Smooth muscle cell (in vitro differentiated cells): ENCODE data around the gene PRR33. TPM values are rescaled to one million over a fixed set of nuclear protein-coding genes. Genes with fewer than 3 reads are reported as not detected.

ENCODE experiments used
- DNase-seq: peaks from one replicate; lab custom pipeline; 2025; ENCODE audit not compliant: unreplicated experiment; lab: John Stamatoyannopoulos, UW
- H2AFZ ChIP-seq: fragments of 200-600 bp; sonication (generic); 2 replicates; pipeline ENCODE4 v1.6.0; 2016; ENCODE audit warnings: antibody characterized with exemption, low read depth, mild to moderate bottlenecking
- H3F3A ChIP-seq: fragments of 200-600 bp; sonication (generic); 2 replicates; pipeline ENCODE4 v1.6.0; 2017; ENCODE audit warnings: antibody characterized with exemption, low read depth
- H3K27ac ChIP-seq: fragments of 200-600 bp; sonication (generic); 2 replicates; pipeline ENCODE4 v1.5.1; 2016; ENCODE audit warnings: low read depth, mild to moderate bottlenecking
- H3K27me3 ChIP-seq: fragments of 200-600 bp; sonication (generic); 2 replicates; pipeline ENCODE4 v1.6.1; 2016; ENCODE audit warnings: low read depth, mild to moderate bottlenecking
- H3K36me3 ChIP-seq: fragments of 200-600 bp; sonication (generic); 2 replicates; pipeline ENCODE4 v1.5.1; 2016; ENCODE audit warnings: low read depth
- H3K4me1 ChIP-seq: fragments of 200-600 bp; sonication (generic); 2 replicates; pipeline ENCODE4 v1.5.1; 2016; ENCODE audit warnings: low read depth
- H3K4me2 ChIP-seq: fragments of 200-600 bp; sonication (generic); 2 replicates; pipeline ENCODE4 v1.6.0; 2016; ENCODE audit warnings: mild to moderate bottlenecking
- H3K4me3 ChIP-seq: fragments of 200-600 bp; sonication (generic); 2 replicates; pipeline ENCODE4 v1.5.1; 2016; ENCODE audit warnings: mild to moderate bottlenecking
- H3K79me2 ChIP-seq: fragments of 200-600 bp; sonication (generic); 2 replicates; pipeline ENCODE4 v1.6.0; 2016; ENCODE audit warnings: low read depth, mild to moderate bottlenecking
- H3K9ac ChIP-seq: fragments of 200-600 bp; sonication (generic); 2 replicates; pipeline ENCODE4 v1.6.0; 2016; ENCODE audit warnings: low read depth
- H3K9me3 ChIP-seq: fragments of 200-600 bp; sonication (generic); replicated peaks from 2 replicates; pipeline ENCODE4 v1.5.1; 2016; ENCODE audit warnings: low read depth
- H4K20me1 ChIP-seq: fragments of 200-600 bp; sonication (generic); 2 replicates; pipeline ENCODE4 v1.6.0; 2016; ENCODE audit warnings: low read depth
- WGBS: methylation state at CpG from one replicate; pipeline ENCODE4 v1.1.7; 2016; ENCODE audit warnings: low lambda C conversion rate; 5-methylcytosine and 5-hydroxymethylcytosine counted together
- microRNA-seq: library from miRNA; unstranded; fragments of <30 nt; microRNA quantifications from one replicate; pipeline ENCODE4, GENCODE V29; 2016; ENCODE audit warnings: borderline number of aligned reads
- polyA plus RNA-seq: library from polyadenylated mRNA; unstranded; fragments of >200 nt; fragmentation: Nextera tagmentation; extraction: Ambion mirVana; gene quantifications from 2 replicates; pipeline ENCODE4 v1.2.1, GENCODE V29; 2016
- small RNA-seq: library from RNA; depleted of rRNA; stranded (forward); fragments of <200 nt; gene quantifications from one replicate; pipeline ENCODE3, GENCODE V24; 2014
- total RNA-seq: library from RNA; depleted of rRNA; stranded (reverse); fragments of >200 nt; gene quantifications from 2 replicates; pipeline ENCODE4 v1.2.3, GENCODE V29; 2014
- TF ChIP-seq, protein P1 (sequence below): fragments of 200-600 bp; sonication (generic); IDR thresholded peaks from 2 replicates; pipeline ENCODE4 v1.5.1; 2017; ENCODE audit warnings: borderline replicate concordance, mild to moderate bottlenecking, antibody characterized with exemption; ENCODE audit not compliant: insufficient read depth, poor library complexity, severe bottlenecking

PRR33 gene
- total and polyA plus RNA-seq, 2 experiments from 2014 or later, result not detected

DNA sequence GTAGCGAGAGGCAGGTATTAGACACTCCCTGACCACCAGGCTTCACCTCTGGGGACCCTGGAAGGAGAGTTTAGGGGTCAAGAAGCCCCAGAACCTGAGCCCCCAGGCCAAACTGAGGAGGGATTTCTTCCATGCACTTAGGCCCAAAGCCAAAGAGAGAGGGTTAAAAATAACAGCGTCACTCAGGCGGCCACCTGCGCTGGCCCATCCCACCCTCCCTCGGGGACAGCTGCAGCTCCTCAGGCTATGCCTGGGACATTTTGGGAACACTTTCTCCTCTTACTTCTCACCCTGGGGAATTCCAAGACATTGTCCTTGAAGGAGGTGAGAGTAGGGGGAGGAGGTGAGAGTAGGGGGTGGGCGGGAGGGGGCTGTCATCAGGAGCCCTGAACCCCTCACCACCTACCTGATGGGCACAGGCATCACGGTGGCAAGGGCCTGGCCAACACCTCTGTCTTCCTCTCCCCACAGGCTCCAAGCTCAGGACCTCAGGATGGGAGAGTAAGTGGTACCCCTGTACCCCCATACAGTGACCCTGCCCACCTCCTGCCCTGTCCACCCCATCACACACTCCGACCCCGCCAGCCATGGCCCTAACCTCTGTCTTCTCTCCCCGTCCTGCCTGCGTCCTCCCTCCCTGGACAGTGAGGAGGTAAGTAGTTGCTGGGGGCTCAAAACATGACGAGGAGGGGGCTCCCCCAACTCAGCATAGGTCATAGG lies 52.3 kb downstream of the PRR33 start:
- H3K4me1 ChIP-seq, result peaks cover 4% of the 10 kb centered on the region
- no peak for DNase-seq

DNA sequence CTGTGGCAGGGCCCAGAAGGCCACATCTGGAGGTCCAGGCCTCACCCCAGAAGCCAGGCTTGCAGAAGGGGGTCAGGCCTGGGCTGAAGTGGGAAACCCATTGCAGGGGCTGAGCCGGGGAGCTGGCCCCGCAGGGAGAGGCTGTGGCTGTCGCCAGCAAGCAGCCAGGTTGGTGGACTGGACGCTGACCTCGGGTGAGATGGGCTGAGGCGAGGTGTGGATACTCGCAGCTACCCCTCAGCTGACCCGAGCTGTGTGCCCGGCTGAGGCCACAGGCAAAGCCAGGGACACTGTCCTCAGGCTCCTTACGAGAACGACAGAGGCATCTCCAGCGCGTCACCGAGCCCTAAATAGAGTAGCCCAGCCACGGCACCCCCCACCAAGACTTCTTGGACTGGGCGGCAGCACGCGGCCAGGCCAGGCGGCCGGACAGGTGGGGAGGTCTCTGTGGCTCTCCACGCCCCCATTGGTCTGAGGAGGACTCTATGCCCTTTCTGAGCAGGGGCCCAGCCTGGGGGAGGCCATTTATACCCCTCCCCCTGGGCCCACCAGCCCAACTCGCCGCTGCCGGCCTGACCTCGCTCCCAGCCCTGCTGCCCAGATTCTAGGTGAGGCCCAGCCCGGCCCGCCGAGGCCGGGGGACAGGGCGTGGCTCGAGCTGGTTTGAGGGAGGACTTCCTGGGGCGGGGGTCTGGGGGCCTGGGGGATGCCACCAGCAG lies 53.1 kb downstream of the PRR33 start, which contains the start of gene TNNI2:
Gene TNNI2 (plus strand): TSS at position 556 of the 719 bp plus-strand sequence. CDS start 716 bp downstream, outside the sequence.
- H2AFZ ChIP-seq, result no peak within 1 kb of the TSS
- H3K4me1 ChIP-seq, result peaks cover 4% of the 10 kb centered on the region
- no peaks in the 10 kb centered on the region for H3F3A ChIP-seq
- H3K9ac ChIP-seq, result no peak within 1 kb of the TSS
- TF ChIP-seq, protein P1, sequence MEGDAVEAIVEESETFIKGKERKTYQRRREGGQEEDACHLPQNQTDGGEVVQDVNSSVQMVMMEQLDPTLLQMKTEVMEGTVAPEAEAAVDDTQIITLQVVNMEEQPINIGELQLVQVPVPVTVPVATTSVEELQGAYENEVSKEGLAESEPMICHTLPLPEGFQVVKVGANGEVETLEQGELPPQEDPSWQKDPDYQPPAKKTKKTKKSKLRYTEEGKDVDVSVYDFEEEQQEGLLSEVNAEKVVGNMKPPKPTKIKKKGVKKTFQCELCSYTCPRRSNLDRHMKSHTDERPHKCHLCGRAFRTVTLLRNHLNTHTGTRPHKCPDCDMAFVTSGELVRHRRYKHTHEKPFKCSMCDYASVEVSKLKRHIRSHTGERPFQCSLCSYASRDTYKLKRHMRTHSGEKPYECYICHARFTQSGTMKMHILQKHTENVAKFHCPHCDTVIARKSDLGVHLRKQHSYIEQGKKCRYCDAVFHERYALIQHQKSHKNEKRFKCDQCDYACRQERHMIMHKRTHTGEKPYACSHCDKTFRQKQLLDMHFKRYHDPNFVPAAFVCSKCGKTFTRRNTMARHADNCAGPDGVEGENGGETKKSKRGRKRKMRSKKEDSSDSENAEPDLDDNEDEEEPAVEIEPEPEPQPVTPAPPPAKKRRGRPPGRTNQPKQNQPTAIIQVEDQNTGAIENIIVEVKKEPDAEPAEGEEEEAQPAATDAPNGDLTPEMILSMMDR, result no peak
- no peaks in the 10 kb centered on the region for H3K9me3 ChIP-seq
- no peak within 1 kb of the TSS for H3K4me3 ChIP-seq
- peak within 1 kb of the TSS; percentile 48 for H3K4me2 ChIP-seq
- no peaks in the 10 kb centered on the region for H4K20me1 ChIP-seq
- DNase-seq, result no peak
- no peak within 1 kb of the TSS for H3K27ac ChIP-seq
- H3K79me2 ChIP-seq, result no peaks in the 10 kb centered on the region
- whole genome bisulfite sequencing, result 90% methylated on average over 30 of the region's 32 CpGs
- no peaks in the 10 kb centered on the region for H3K36me3 ChIP-seq
- no peaks in the 10 kb centered on the region for H3K27me3 ChIP-seq

More for the DNA sequence above, 52.3 kb downstream of the PRR33 start:
- no peak overlapping the region for H3K9ac ChIP-seq
- 91% methylated on average over 12 of the region's 12 CpGs for WGBS
- no peaks in the 10 kb centered on the region for H3K9me3 ChIP-seq
- H3K4me3 ChIP-seq, result no peak overlapping the region
- no peak overlapping the region for H3K27ac ChIP-seq
- H3K4me2 ChIP-seq, result no peak overlapping the region
- no peaks in the 10 kb centered on the region for H3F3A ChIP-seq
- no peak overlapping the region for H2AFZ ChIP-seq
- TF ChIP-seq, protein P1, result no peak
- no peaks in the 10 kb centered on the region for H3K79me2 ChIP-seq
- H3K27me3 ChIP-seq, result no peaks in the 10 kb centered on the region
- no peaks in the 10 kb centered on the region for H3K36me3 ChIP-seq
- H4K20me1 ChIP-seq, result no peaks in the 10 kb centered on the region

Small RNA genes lying within 50 kb of the gene (microRNA-seq; reads per million reads assigned to microRNA genes)
- not detected for gene MIR4298
- not detected for gene MIR7847

Small RNA genes lying within 50 kb of the gene (small RNA-seq; reads per million reads assigned to genes)
- gene AC051649.1, result not detected
- not detected for gene MIR4298

Other genes with a start within 250 kb of the PRR33 start
- not detected in 2 replicates for gene KRTAP5-6, start 194.7 kb downstream of the PRR33 start, total RNA-seq
- not detected in 2 replicates for gene KRTAP5-6, start 194.7 kb downstream of the PRR33 start, polyA plus RNA-seq
- gene IFITM10, start 141.3 kb downstream of the PRR33 start, total RNA-seq, result 0.49 and 2.5 TPM in 2 replicates
- 2.2 and 4.2 TPM in 2 replicates for gene IFITM10, start 141.3 kb downstream of the PRR33 start, polyA plus RNA-seq
- gene CTSD, start 128.0 kb downstream of the PRR33 start, total RNA-seq, result 101 and 123 TPM in 2 replicates
- gene CTSD, start 128.0 kb downstream of the PRR33 start, polyA plus RNA-seq, result 301 and 310 TPM in 2 replicates
- 0.13 TPM in 1 of 2 replicates, not detected in the other for gene SYT8, start 56.9 kb downstream of the PRR33 start, total RNA-seq
- gene SYT8, start 56.9 kb downstream of the PRR33 start, polyA plus RNA-seq, result 1.4 and 2.0 TPM in 2 replicates
- gene TNNI2, start 52.9 kb downstream of the PRR33 start, total RNA-seq, result 0.94 TPM in 1 of 2 replicates, not detected in the other
- 0.74 and 1.2 TPM in 2 replicates for gene TNNI2, start 52.9 kb downstream of the PRR33 start, polyA plus RNA-seq
- 1.7 and 2.1 TPM in 2 replicates for gene LSP1, start 38.8 kb downstream of the PRR33 start, total RNA-seq
- gene LSP1, start 38.8 kb downstream of the PRR33 start, polyA plus RNA-seq, result 8.7 and 13.7 TPM in 2 replicates
- gene TNNT3, start 27.8 kb upstream of the PRR33 start, total RNA-seq, result 1.9 TPM in 1 of 2 replicates, not detected in the other
- gene TNNT3, start 27.8 kb upstream of the PRR33 start, polyA plus RNA-seq, result 0.97 and 4.7 TPM in 2 replicates
- gene MRPL23, start 55.4 kb upstream of the PRR33 start, total RNA-seq, result 27.7 and 51.6 TPM in 2 replicates
- gene MRPL23, start 55.4 kb upstream of the PRR33 start, polyA plus RNA-seq, result 28.9 and 38.8 TPM in 2 replicates
- 3.3 and 6.5 TPM in 2 replicates for gene H19, start 105.9 kb upstream of the PRR33 start, total RNA-seq
- 2.5 and 2.6 TPM in 2 replicates for gene H19, start 105.9 kb upstream of the PRR33 start, polyA plus RNA-seq
- 2,086 and 2,274 TPM in 2 replicates for gene IGF2, start 247.5 kb upstream of the PRR33 start, total RNA-seq
- 3,825 and 3,877 TPM in 2 replicates for gene IGF2, start 247.5 kb upstream of the PRR33 start, polyA plus RNA-seq